GM18858 (cell line): ENCODE measurements around the gene IFNG-AS1.

Experiments
- ATAC-seq: cut with Tn5 transposase; IDR thresholded peaks from one replicate; pipeline ENCODE4 v1.9.1; 2021; ENCODE audit not compliant: unreplicated experiment

Gene IFNG-AS1

DNA sequence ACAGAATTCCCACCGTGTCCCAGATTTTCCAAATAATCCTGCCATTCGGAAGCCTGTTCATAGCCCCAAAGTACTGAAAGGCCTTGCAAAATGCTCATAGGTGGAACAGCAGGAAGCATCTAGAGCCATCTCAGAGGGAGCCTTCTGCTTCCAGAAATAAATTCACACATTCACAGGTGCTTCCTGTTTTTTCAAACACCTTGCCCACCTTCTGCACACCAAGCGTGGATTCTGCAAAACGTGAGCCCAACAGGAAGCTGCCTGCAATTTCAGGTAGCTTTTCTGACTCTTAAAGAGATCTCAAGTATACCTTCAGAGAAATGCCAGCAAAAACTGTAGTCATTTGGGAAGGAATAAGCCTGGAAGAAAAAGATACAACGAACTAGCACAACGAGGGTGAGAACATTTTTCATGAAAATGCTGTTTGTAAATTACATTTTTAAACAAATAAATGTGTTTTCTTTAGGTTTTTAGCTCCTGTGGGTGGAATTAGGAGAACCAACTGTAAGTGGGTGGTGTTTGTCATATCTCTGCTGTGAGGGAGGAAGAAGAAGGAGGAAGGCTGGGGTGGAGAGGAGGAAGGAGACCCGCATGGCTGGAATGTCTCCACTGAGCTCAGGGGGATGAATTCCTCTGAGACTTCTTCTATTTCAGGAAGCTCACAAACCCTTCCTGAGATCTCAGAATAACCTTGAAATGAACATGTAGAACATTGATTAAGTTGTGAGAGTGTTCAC lies at the start of gene IFNG-AS1:
TSS of gene IFNG-AS1 (plus strand) at position 264 of the 737 bp plus-strand sequence.
- peak; percentile 28 for ATAC-seq

- no peak for ATAC-seq
These were observed 49.6 kb upstream of the IFNG-AS1 start for GRCh38 chr12:67939611-67940010.

GRCh38 chr12:67940780-67941243 lies 48.4 kb upstream of the IFNG-AS1 start:
- no peak for ATAC-seq

DNA sequence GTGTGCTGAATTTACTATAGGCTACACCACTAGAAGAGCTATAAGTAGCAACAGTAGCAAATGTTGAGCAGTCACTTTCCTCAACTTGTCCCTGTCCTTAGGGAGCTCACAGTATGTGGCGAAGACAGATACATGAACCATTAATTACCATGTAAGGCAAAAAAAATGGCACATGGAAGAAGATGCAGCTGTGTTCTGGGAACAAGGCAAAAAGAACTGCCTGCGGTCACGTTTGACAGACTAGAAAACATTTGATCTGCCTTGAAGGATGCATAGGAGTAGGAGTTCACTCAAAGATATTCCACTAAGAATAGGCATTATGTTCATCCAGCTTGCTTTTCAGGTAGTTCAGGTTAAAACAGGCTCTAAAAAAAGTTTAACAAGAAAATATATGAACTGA lies 46.5 kb upstream of the IFNG-AS1 start:
- ATAC-seq = no peak

DNA sequence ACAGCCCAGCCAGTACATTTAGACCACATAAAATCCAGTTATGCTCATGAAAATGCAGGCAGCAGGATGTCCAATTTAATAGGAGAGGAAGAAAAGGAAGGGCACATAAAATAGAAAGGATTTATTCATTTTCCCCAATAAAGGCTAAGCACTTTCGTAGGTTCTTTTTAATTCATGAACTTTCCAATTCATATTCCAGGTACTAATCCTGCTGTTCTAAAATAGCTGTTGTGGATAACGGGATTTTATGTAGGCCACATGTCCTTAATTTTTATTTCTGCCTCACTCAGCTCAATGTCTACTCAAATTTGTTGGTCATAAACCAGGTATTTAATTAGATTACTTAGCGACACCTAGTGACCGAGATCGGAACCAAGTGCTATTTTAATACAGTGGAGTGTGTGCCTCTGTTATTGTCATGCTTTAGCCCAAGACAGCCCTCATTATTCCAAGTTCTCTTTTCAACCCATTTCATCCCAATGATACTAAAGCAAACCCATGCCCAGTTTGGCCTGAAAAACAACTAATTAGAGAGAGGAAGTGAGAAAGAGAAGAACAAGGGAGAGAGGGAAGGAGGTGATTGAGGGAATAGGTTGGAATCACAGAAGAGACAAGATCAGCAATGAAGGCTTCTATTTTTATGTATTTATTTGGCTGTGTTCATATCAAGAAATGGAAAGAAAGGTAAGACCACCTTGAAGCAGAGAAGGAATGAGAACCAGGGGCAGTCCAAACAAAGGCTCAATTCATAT lies 45.9 kb upstream of the IFNG-AS1 start:
- peak; percentile 92 for ATAC-seq

GRCh38 chr12:67944093-67944492 lies 45.2 kb upstream of the IFNG-AS1 start:
- no peak for ATAC-seq

DNA sequence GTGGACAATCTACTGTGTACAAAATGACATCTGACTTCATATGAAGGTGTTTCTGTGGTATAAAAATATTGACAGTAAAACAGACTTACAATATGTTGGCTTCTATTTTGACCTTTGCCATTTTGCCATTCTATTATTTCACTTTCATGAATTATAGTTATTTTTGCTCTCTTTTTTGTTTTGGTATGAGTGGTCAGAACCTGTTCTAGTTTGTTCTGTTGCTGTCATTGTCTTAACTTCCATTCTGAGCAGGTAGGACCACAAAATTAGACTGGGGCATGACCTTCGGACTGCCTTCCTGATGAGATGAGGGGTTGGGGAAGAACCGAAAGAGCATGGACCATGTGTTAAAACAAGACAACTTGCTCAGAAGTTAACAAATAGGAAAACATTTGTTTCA lies 36.5 kb upstream of the IFNG-AS1 start:
- no peak for ATAC-seq

- no peak for ATAC-seq
These were observed 31.9 kb upstream of the IFNG-AS1 start for GRCh38 chr12:67957383-67957782.

DNA sequence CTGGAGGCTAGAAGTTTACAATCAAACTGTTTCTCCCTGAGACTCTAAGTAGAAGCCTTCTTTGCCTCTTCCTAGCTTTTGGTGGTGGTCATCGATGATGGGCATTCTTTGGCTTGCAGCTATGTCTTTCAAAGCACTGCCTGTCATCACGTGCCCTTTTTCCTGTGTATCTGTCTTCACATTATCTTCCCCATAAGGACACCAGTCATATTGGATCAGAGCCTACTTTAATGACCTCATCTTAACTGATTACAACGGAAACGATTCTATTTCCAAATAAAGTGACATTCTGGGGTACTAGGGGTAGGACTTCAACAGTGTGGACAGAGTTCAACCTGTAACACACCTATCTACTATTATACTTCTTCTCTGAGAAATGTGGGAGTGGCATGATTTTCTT lies 31.1 kb upstream of the IFNG-AS1 start:
- ATAC-seq = no peak

- ATAC-seq = no peak
These were observed 24.8 kb upstream of the IFNG-AS1 start for GRCh38 chr12:67964456-67964855.

GRCh38 chr12:67966560-67966959 lies 22.7 kb upstream of the IFNG-AS1 start:
- ATAC-seq = no peak

GRCh38 chr12:67968321-67968720 lies 20.9 kb upstream of the IFNG-AS1 start:
- ATAC-seq = no peak

DNA sequence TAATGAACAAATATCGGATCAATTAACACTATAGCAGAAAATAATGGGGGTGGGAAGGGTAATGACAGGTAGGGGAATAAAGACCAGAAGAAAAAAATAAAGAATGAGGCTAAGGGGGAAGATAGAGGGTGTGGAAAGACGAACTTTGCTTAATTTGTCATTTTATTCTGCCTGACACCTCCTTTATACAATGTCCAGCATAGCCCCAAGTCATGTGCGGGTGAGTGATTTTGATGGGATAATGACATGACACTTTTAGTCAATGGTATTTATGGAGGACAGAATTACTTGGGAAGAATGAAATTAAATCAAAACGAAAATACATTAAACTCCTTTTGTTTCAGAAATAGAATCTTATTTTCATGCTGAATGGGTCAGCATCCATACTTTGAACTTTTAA lies 20.5 kb upstream of the IFNG-AS1 start:
- no peak for ATAC-seq

- ATAC-seq = no peak
These were observed 20.0 kb upstream of the IFNG-AS1 start for GRCh38 chr12:67969134-67969802.

- ATAC-seq = no peak
These were observed 11.6 kb upstream of the IFNG-AS1 start for GRCh38 chr12:67977668-67978067.

DNA sequence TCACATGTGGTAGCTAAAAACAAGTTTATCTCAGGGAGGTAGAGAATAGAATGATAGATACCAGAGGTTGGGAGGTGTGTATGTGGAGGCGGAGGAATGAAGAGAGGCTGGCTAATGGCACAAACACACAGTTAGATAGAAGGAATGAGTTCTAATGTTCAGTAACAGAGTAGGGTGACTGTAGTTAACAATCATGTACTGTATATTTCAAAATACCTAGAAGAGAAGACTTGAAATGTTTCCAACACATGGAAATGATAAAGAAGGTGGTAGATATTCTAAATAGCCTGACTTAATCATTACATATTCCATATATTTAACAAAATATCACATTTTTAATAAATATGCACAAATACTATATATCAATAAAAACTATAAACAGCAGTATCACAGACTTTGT lies 8.9 kb upstream of the IFNG-AS1 start:
- no peak for ATAC-seq

DNA sequence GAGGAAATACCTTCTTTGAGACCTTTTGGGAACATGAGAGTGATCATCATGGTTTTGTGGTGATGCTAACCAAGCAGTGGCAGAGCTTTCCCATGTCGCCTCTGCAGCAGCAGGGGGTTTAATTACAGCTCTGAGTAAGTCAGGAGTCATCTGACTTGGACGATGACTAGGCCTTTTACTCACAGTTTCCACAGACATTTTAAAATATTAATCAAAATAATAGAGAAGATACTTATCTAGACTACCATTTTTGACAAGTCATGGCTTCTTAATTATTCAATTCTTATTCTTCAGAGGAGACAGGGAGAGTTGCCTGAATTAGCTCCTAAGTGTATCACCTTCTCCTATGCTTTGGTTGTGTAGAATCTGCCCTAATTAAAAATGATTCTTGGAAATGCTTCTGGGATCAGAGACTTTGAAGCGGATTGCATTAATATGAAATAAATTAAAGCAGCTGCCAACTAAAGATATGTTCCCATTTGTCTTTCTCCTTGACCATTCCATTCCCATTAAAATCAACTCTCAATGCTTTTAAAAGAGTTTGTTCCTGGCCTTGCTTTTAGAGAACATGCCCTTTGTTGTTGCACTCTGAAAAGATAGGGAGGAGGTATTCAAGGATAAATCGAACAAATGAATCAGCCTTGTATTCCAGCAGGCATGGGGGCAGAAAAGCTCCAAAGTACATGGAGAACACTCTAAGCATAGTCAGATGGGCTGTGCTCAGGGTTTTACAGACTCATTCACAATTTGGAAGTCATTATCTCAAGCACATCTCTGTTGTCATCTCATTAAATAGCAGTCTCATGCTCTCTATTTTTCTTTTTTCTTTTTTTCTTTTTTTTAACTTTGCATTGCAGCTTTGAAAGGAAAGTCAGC lies 7.7 kb upstream of the IFNG-AS1 start:
- ATAC-seq = no peak

GRCh38 chr12:67982164-67982563 lies 7.1 kb upstream of the IFNG-AS1 start:
- ATAC-seq = no peak

GRCh38 chr12:67986632-67987031 lies 2.6 kb upstream of the IFNG-AS1 start:
- ATAC-seq = no peak

DNA sequence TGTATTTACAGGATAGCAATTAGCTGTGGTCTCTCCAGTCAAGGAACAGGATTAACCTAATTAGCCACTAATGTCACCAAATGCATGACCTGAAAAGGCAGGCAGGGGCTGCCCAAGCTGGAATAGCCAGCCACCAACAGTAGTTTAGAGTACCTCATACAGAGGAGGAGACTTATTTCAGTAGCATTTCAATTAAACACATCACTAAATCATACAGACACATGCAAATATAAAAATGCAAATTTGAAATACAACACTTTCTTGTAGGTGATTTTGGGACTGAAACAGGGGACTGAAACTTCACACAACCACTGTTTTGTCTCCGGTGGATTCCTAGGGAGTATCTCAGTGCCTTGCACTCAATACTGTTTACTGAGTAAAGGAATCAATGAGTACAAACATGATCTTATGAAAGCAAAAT lies 636 bp upstream of the IFNG-AS1 start:
- peak; percentile 74 for ATAC-seq

DNA sequence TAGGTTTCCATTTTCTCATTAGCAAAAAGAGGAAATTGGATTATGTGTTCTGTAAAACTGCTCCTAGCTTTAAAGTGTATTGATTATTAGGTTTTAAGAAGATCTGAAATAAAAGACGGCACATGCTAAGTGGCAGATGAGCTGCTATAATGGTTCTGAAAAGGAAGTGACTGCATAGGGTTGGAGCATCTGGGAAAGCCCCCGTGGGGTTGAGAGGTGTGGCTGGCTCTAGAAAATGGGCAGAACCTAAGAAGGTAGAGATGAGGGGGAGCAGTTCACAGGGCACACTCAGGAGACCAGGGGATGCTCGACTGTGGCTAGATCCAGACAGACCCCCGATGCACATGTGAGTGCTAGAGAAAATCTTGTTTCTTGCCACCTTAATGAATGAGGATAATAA lies 1.9 kb downstream of the IFNG-AS1 start:
- peak; percentile 41 for ATAC-seq
